H1 (cell line): ENCODE results near the gene MAPKAPK5. TPM values are rescaled to one million over a fixed set of nuclear protein-coding genes. Genes with fewer than 3 reads are reported as not detected.

ENCODE experiments used
- CTCF ChIA-PET: fragments of 300-600 bp; sonication (Branson Sonifier 250); formaldehyde crosslinking; loops from one replicate; lab custom pipeline; 2021; ENCODE audit not compliant: partially characterized antibody; lab: Charles Lee
- POLR2A ChIA-PET: fragments of 300-600 bp; sonication (Branson Sonifier 250); formaldehyde crosslinking; loops from one replicate; lab custom pipeline; 2021; ENCODE audit warnings: inconsistent platforms; ENCODE audit not compliant: partially characterized antibody; lab: Charles Lee
- DNase-seq, 2 experiments: peaks; one replicate each; pipeline versions ENCODE4 v3.0.0 to v3.0.0-alpha.2; 2010 to 2022; ENCODE audit warnings: low spot score in 2 of 2, low read depth in 1 of 2, mixed read lengths in 1 of 2
- FAIRE-seq: peaks from 2 replicates; lab custom pipeline; 2011; peaks lifted over from hg19 to GRCh38; lab: Jason Lieb, UNC
- H2AFZ ChIP-seq: 2 replicates; pipeline ENCODE4 v1.8.1; 2012; ENCODE audit warnings: low read length, inconsistent platforms
- H2AK5ac ChIP-seq: 2 replicates; pipeline ENCODE4 v1.6.1; 2013; ENCODE audit warnings: low read depth, low read length
- H2BK120ac ChIP-seq: replicated peaks from 2 replicates; pipeline ENCODE3; 2013; ENCODE audit warnings: low read depth, low read length, inconsistent platforms
- H2BK12ac ChIP-seq: 2 replicates; pipeline ENCODE4 v1.6.1; 2013; ENCODE audit warnings: low read depth, low read length
- H2BK15ac ChIP-seq: 2 replicates; pipeline ENCODE4 v1.6.1; 2013; ENCODE audit warnings: low read length
- H2BK20ac ChIP-seq: 2 replicates; pipeline ENCODE4 v1.6.1; 2013; ENCODE audit warnings: low read length
- H2BK5ac ChIP-seq: 2 replicates; pipeline ENCODE4 v1.6.1; 2013; ENCODE audit warnings: low read depth, low read length
- H3K14ac ChIP-seq: 2 replicates; pipeline ENCODE4 v1.6.1; 2013; ENCODE audit warnings: inconsistent platforms; ENCODE audit not compliant: insufficient read length
- H3K18ac ChIP-seq: 2 replicates; pipeline ENCODE4 v1.6.1; 2013; ENCODE audit warnings: low read length; ENCODE audit errors: extremely low read depth
- H3K23ac ChIP-seq: 2 replicates; pipeline ENCODE4 v1.6.1; 2013; ENCODE audit warnings: inconsistent platforms; ENCODE audit not compliant: insufficient read length
- H3K23me2 ChIP-seq: 2 replicates; pipeline ENCODE4 v1.6.1; 2013; ENCODE audit warnings: low read depth, low read length
- H3K27ac ChIP-seq: 2 replicates; pipeline ENCODE4 v1.6.1; 2011; ENCODE audit warnings: low read depth, low read length, inconsistent platforms
- H3K27me3 ChIP-seq, 4 experiments: replicated peaks in 1 of 4; 1 replicate in 1 of 4; 2 replicates in 3 of 4; pipeline versions ENCODE4 v1.6.1 to v1.8.1; 2011 to 2013; ENCODE audit warnings: low read length in 3 of 4, mild to moderate bottlenecking in 3 of 4, inconsistent platforms in 2 of 4, mixed read lengths in 2 of 4, moderate library complexity in 1 of 4; ENCODE audit not compliant: control insufficient read depth in 3 of 4, insufficient read depth in 3 of 4; ENCODE audit errors: extremely low read depth in 1 of 4
- H3K36me3 ChIP-seq, 4 experiments: 2 replicates each; pipeline versions ENCODE4 v1.6.1 to v1.8.1; 2011 to 2013; ENCODE audit warnings: mild to moderate bottlenecking in 4 of 4, low read length in 3 of 4, moderate library complexity in 2 of 4, control low read depth in 1 of 4, inconsistent platforms in 1 of 4; ENCODE audit not compliant: insufficient read depth in 4 of 4, control insufficient read depth in 2 of 4
- H3K4ac ChIP-seq: replicated peaks from 2 replicates; pipeline ENCODE3; 2013; ENCODE audit warnings: low read length, low read depth, mixed read lengths, inconsistent platforms; ENCODE audit not compliant: insufficient read length
- H3K4me1 ChIP-seq, 4 experiments: replicated peaks in 1 of 4; 1 replicate in 1 of 4; 2 replicates in 3 of 4; pipeline versions ENCODE4 v1.6.1 to v1.8.1; 2011 to 2013; ENCODE audit warnings: low read length in 3 of 4, inconsistent platforms in 2 of 4, mixed read lengths in 1 of 4; ENCODE audit not compliant: insufficient read depth in 4 of 4, control insufficient read depth in 3 of 4
- H3K4me2 ChIP-seq, 2 experiments: 2 replicates each; pipeline versions ENCODE4 v1.6.1 to v1.8.1; 2011 to 2013; ENCODE audit warnings: low read depth in 2 of 2, low read length in 2 of 2, control low read depth in 1 of 2, inconsistent platforms in 1 of 2, mild to moderate bottlenecking in 1 of 2; ENCODE audit not compliant: insufficient read depth in 1 of 2
- H3K4me3 ChIP-seq, 4 experiments: fragments of 200-600, 300-600 bp in 1 of 4; sonication (generic), shearing (Covaris generic), sonication (Bioruptor Twin) in 1 of 4; 2 replicates each; pipeline versions ENCODE4 v1.5.1 to v1.8.1; 2011 to 2016; ENCODE audit warnings: low read length in 4 of 4, low read depth in 3 of 4, control low read depth in 2 of 4, inconsistent platforms in 2 of 4, mild to moderate bottlenecking in 2 of 4, mixed read lengths in 1 of 4, moderate library complexity in 1 of 4; ENCODE audit not compliant: insufficient read depth in 2 of 4; ENCODE audit errors: extremely low read depth in 1 of 4
- H3K56ac ChIP-seq: replicated peaks from 2 replicates; pipeline ENCODE3; 2013; ENCODE audit warnings: low read depth, mild to moderate bottlenecking, mixed read lengths, low read length, inconsistent platforms; ENCODE audit not compliant: insufficient read length
- H3K79me1 ChIP-seq: 2 replicates; pipeline ENCODE4 v1.6.1; 2013; ENCODE audit warnings: low read depth, low read length, control low read depth
- H3K79me2 ChIP-seq, 2 experiments: 2 replicates each; pipeline versions ENCODE4 v1.6.1 to v1.8.1; 2012 to 2013; ENCODE audit warnings: low read length in 2 of 2, mild to moderate bottlenecking in 2 of 2, inconsistent platforms in 1 of 2; ENCODE audit not compliant: insufficient read depth in 2 of 2, control insufficient read depth in 1 of 2
- H3K9ac ChIP-seq, 4 experiments: replicated peaks in 1 of 4; 1 replicate in 1 of 4; 2 replicates in 3 of 4; pipeline versions ENCODE4 v1.6.1 to v1.8.1; 2011 to 2013; ENCODE audit warnings: low read depth in 3 of 4, low read length in 3 of 4, control low read depth in 2 of 4, mild to moderate bottlenecking in 2 of 4, moderate library complexity in 2 of 4, inconsistent platforms in 1 of 4; ENCODE audit errors: extremely low read depth in 1 of 4
- H3K9me3 ChIP-seq, 2 experiments: 2 replicates each; pipeline versions ENCODE4 v1.6.1 to v1.8.1; 2012 to 2013; ENCODE audit warnings: mild to moderate bottlenecking in 2 of 2, moderate library complexity in 2 of 2, control low read depth in 1 of 2, inconsistent platforms in 1 of 2, low read depth in 1 of 2, low read length in 1 of 2, mixed read lengths in 1 of 2; ENCODE audit not compliant: insufficient read depth in 2 of 2
- H4K20me1 ChIP-seq, 2 experiments: replicated peaks in 1 of 2; 2 replicates each; pipeline versions ENCODE3 to v1.8.1; 2011 to 2013; ENCODE audit warnings: inconsistent platforms in 2 of 2, low read length in 2 of 2, mild to moderate bottlenecking in 1 of 2; ENCODE audit not compliant: insufficient read depth in 2 of 2, control insufficient read depth in 1 of 2
- H4K5ac ChIP-seq: 2 replicates; pipeline ENCODE4 v1.6.1; 2013; ENCODE audit warnings: low read length, low read depth, mixed read lengths, inconsistent platforms; ENCODE audit not compliant: insufficient read length
- H4K8ac ChIP-seq: 2 replicates; pipeline ENCODE4 v1.8.0; 2013; ENCODE audit warnings: mild to moderate bottlenecking, moderate library complexity, low read length, inconsistent platforms; ENCODE audit not compliant: insufficient read depth; ENCODE audit errors: extremely low read depth
- H4K91ac ChIP-seq: replicated peaks from 2 replicates; pipeline ENCODE3; 2013; ENCODE audit warnings: low read length, mixed read lengths, inconsistent platforms; ENCODE audit not compliant: insufficient read length
- BCL11A ChIP-seq, 2 experiments: IDR thresholded peaks; one replicate each; pipeline ENCODE4 v1.6.1; 2011; ENCODE audit warnings: low read depth in 2 of 2, low read length in 2 of 2, mild to moderate bottlenecking in 2 of 2
- CREB1 ChIP-seq: IDR thresholded peaks from 2 replicates; pipeline ENCODE4 v1.6.1; 2012; ENCODE audit warnings: inconsistent platforms
- GABPA ChIP-seq: IDR thresholded peaks from 2 replicates; pipeline ENCODE4 v1.6.1; 2011; ENCODE audit warnings: mild to moderate bottlenecking, low read length, moderate library complexity, borderline replicate concordance; ENCODE audit not compliant: insufficient read depth
- GTF2F1 ChIP-seq: IDR thresholded peaks from 2 replicates; pipeline ENCODE4 v1.6.1; 2012; ENCODE audit warnings: low read depth, low read length, improper control_type of control experiment, borderline replicate concordance
- POLR2AphosphoS5 ChIP-seq: IDR thresholded peaks from 2 replicates; pipeline ENCODE4 v1.6.1; 2011; ENCODE audit warnings: low read depth, low read length
- POU5F1 ChIP-seq: IDR thresholded peaks from 2 replicates; pipeline ENCODE4 v1.6.1; 2011; ENCODE audit warnings: low read depth, mild to moderate bottlenecking, low read length, moderate library complexity
- SP4 ChIP-seq: IDR thresholded peaks from 2 replicates; pipeline ENCODE4 v1.6.1; 2012; ENCODE audit warnings: low read length, inconsistent platforms
- SUZ12 ChIP-seq: fragments of 200-600 bp; sonication (generic); IDR thresholded peaks from 2 replicates; pipeline ENCODE4 v1.6.1; 2012; ENCODE audit warnings: mild to moderate bottlenecking, inconsistent platforms, low read length, moderate library complexity, mixed read lengths
- TBP ChIP-seq: IDR thresholded peaks from 2 replicates; pipeline ENCODE4 v1.6.1; 2011; ENCODE audit warnings: low read depth, low read length, improper control_type of control experiment
- YY1 ChIP-seq: IDR thresholded peaks from 2 replicates; pipeline ENCODE4 v1.6.1; 2011; ENCODE audit warnings: low read depth, mild to moderate bottlenecking, low read length
- WGBS, 2 experiments: shearing (Covaris generic) in 1 of 2; methylation state at CpG; one replicate each; pipeline versions ENCODE4 v1.1.6 to v1.1.7; 2013 to 2015; ENCODE audit warnings: low lambda C conversion rate in 2 of 2, mixed read lengths in 2 of 2, inconsistent platforms in 1 of 2, low coverage in 1 of 2, missing lambda C conversion rate in 1 of 2; ENCODE audit not compliant: insufficient replicate concordance in 2 of 2, insufficient coverage in 1 of 2, insufficient read length in 1 of 2; ENCODE audit errors: extremely low coverage in 1 of 2, missing lambda C conversion rate in 1 of 2; 5-methylcytosine and 5-hydroxymethylcytosine counted together
- polyA plus RNA-seq, 7 experiments: library from polyadenylated mRNA; depleted of rRNA in 3 of 7; stranded (reverse) in 5 of 7; unstranded in 2 of 7; fragments of >200 nt in 5 of 7; fragments of 200-250 nt in 2 of 7; gene quantifications; 1 replicate in 5 of 7; 2 replicates in 1 of 7; 4 replicates in 1 of 7; pipeline versions ENCODE4 v1.2.1 to v1.2.3, GENCODE V29; 2011 to 2013; ENCODE audit warnings: missing spikeins in 2 of 7, mixed read lengths in 2 of 7
- total RNA-seq: library from RNA; stranded (reverse); fragmentation: NEBNext Ultra II Directional; extraction: Animal tissue kit (Norgen Biotek cat#: 25700); gene quantifications from 2 replicates; pipeline ENCODE4 v1.2.1, GENCODE V29; 2021

MAPKAPK5 gene
- total and polyA plus RNA-seq, 2 of the 8 experiments (the other 6 are each of a cell fraction or from before 2014, with no cell fraction given), result 40.0 to 91.5 TPM

DNA sequence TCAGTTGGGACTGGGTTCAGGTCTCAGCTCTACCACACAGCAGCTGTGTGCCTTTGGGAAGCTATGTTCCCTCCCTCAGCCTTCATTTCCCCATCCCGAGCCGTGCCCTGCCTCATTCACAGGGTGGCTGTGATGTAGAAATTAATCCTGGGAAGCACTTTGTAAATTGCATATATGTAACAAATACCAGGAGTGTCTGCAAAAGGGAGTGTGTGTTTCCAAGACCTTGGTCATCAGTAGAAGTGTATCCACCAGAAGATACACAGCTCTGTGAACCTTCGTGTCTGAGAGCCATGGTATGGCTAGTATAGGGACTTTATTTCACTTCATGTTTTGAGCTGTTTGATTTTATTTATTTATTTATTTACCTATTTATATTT is 49.2 kb upstream of the MAPKAPK5 start:
- Histone ChIP-seq H3K9me3 (no peaks in the 10 kb centered on the region), H3K4me3 (no peak overlapping the region), H2BK15ac (no peak overlapping the region), H2BK12ac (no peak overlapping the region), H3K9ac (no peak overlapping the region), H3K56ac (no peak overlapping the region), H4K8ac (no peak overlapping the region), H3K4me1 (no peaks in the 10 kb centered on the region), H2BK5ac (no peak overlapping the region), H3K79me1 (no peaks in the 10 kb centered on the region), H2AK5ac (no peak overlapping the region), H2BK20ac (no peak overlapping the region), H4K5ac (no peak overlapping the region), H3K4me2 (no peak overlapping the region), H3K23me2 (no peaks in the 10 kb centered on the region), H3K18ac (no peak overlapping the region), H3K14ac (no peak overlapping the region), H2AFZ (no peak overlapping the region), H3K4ac (no peak overlapping the region), H3K23ac (no peak overlapping the region), H3K79me2 (no peaks in the 10 kb centered on the region), H4K20me1 (peaks cover 0 to 3% of the 10 kb centered on the region in 2 experiments), H3K27me3 (no peaks in the 10 kb centered on the region), H3K36me3 (peaks cover 3 to 22% (median 17%) of the 10 kb centered on the region in 4 experiments), H4K91ac (no peak overlapping the region), H2BK120ac (no peak overlapping the region), H3K27ac (no peak overlapping the region)
- no peak for FAIRE-seq
- ChIA-PET CTCF (interaction anchor here (0.8 to 11.1 kb wide), 4 partner anchors 13 to 39 kb away, joined by 3 to 90 read pairs (median 4); no protein-coding TSS in a partner anchor), POLR2A (interaction anchor here (0.7 to 2.4 kb wide), 3 partner anchors 11 to 27 kb away, joined by 3 to 5 read pairs (median 4); partner anchors contain the start of gene ALDH2)
- no peak for DNase-seq
- no peak for TF ChIP-seq BCL11A (IDR thresholded peaks at IDR 0.05; ENCODE audit: low read depth in 2 of 2, low read length in 2 of 2)
- no peak for TF ChIP-seq TBP
- TF ChIP-seq SUZ12, result no peak
- TF ChIP-seq GABPA, result no peak
- no peak for TF ChIP-seq POLR2AphosphoS5
- no peak for TF ChIP-seq SP4
- no peak for TF ChIP-seq GTF2F1
- TF ChIP-seq CREB1, result no peak
- TF ChIP-seq YY1, result no peak
- no peak for TF ChIP-seq POU5F1
- WGBS, 2 experiments, result 89% methylated on average over 3 of the region's 3 CpGs; no CpG with 5 or more reads in 1 of the 2 experiments
